Renal cortex interstitium (tissue), 11 donors: ENCODE data around the gene GRB10. TPM values are rescaled to one million over a fixed set of nuclear protein-coding genes. Genes with fewer than 3 reads are reported as not detected.
A peak's percentile ranks its signal among the peaks of the same experiment; 100 is the strongest.

Experiments
- DNase-seq, 11 donors: peaks; one replicate each; pipeline ENCODE4 v3.0.0-alpha.2; 2013; ENCODE audit warnings: low read depth in 9 of 11, low spot score in 4 of 11; ENCODE audit errors: extremely low read depth in 1 of 11
- polyA plus RNA-seq, 3 donors: library from polyadenylated mRNA; unstranded; fragments of 120-200 nt; gene quantifications; one replicate each; pipeline ENCODE4 v1.2.1, GENCODE V29; 2013; ENCODE audit not compliant: insufficient read length in 3 of 3

The GRB10 gene
- polyA plus RNA-seq, 3 donors = 33.6 to 43.5 (median 38.9) TPM

GRCh38 chr7:50634378-50634777, 148.3 kb downstream of the GRB10 start:
- DNase-seq = no peak

DNA sequence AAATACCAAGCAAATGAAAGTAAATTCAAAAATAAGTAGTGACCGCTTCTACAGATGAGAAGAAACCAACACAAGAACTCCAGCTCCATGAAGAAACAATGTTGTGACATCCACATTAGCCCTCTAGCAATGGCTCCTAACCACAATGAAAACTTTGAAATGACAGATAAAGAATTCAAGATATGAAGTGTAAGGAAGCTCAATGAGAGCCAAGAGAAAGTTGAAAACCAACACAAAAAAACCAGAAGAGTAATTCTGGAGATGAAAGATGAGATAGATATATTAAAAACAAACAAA, 149.3 kb downstream of the GRB10 start:
- no peak for DNase-seq

DNA sequence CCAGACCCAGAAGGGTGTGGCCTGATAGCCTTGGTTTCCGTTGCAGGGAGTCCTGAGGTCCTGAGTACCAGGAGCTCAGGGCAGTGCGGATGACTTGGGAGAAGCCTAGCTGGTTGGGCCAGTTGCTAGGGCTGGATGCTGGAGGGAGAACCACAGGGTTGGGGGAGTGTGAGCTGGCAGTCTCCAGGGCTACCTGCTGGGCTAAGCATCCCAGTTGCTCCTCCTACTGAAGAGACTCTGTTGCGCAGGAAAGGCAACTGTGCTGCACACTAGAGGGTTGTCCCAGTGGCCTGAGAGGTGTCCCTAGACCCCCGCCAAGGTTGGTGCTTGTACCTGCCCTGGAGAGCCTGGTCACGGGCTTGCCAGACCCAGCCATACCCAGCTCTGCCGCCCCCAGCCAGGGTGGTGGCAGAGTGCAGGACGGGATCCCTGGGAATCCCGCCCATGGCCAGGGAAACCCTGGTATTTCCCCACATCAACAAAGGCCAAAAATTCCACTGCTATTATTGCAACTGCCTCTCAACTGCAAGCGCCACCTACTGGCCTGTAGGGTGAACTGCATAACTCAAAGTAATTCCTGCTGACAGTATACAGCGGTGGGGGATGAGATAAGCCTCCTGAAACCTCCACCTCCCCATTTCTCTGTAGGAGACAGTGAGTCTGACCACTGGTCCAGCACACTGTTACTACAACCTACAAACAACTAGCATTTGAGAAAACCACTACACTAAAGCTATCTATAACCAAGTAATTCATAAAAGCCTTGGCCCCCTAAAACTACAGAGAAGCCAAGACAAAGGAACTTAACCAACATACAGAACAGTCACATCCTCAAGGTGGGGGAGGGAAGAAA, 149.9 kb downstream of the GRB10 start:
- peak in 1 of 11 donors; percentile 6 for DNase-seq

DNA sequence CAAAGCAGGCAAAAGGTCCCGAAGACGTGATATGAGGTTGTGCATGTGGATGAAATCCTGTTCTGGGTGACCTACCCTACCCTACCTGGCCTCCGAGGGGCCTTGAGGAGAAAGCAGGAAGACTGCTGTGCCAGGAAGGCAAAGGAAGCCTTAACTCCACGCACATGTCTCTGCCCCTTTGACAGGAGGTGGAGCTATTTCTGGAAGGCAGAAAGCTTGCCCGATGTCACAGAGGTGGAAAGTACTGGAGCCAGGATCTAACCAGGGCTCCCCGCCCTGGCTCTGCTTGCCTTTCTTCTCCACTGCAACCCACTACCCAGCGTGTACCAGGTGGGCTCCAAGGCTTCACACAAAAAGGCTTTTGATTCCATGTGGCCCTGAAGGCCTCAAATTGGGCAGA, 151.1 kb downstream of the GRB10 start:
- DNase-seq = no peak

DNA sequence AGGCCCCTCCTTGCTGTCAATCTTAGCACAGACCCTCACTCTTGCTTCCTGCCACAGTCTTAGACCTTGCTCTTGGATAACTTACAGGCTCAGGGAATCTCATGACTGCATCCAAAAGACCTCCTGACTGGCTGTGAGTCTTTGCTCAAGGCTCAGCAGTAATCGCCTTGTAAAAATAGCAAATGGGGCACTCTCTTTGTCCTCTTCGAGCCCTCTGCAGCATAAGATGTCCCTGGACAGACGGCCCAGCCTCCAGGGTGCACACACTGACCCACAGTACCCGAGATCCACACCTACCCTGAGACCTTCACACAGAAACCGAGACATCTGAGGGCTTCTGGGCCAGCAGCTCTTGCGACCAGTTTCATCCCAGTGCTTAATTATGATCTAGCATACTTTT, 151.6 kb downstream of the GRB10 start:
- no peak for DNase-seq

DNA sequence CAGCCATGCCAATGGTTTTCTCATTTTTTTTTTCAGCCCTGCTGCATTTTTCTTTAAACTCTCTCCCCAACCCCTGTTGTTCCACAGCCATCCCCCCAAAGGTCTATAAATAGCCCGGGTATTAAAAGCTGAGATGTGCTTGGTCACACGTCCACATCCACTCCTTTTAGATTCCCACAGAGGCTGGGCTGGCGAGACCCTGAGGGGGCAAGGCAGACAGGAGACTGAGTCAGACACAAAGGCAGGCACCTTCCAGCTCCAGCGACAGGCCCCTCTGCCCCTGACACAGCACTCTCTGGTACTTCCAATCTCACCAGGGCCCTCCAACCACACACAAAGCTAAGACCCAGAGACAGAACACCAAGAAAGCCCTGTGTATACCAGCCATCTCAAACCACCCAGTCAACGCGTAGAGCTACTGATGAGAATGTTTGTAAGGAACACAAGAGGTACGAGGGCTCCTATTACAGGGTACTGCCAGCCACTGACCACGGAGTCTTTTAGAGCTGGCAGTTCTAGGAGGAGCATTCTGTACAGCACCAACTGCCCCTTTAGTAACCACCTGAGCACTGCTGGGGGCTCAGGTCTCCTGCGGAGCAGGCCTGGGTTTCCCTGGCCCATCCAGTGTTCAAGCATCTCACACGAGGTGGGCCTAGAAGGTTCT, 153.3 kb downstream of the GRB10 start:
- no peak for DNase-seq

DNA sequence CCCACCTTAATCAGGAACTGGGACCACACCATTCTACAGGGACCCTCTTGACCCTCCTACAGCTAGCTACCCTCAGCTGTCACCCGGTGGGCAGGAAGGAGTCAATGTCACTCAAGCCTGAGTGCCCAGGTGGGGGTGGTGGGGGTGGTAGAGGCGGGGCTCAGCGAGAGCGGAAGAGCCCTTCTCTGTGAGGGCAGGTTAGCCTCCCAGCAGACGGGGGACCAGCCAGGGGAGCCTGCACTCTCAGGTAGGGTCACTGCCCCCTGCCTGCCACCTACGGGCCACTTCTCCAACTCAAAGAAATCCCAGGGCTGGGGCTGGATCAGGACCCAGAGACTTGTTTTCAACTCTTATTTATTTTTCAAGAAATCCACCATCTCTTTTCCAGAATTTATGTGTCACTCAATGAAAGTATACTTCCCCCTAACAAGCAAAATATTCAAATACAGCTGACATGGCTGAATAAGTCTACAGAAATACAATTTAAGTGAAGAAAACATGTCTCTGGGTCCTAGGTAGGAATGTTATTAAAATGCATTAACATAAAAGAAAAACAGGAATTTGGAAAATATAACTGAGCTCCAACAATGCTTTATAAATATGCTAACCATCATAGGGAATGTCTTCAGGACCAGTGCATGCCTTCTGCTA, 154.1 kb downstream of the GRB10 start:
- no peak for DNase-seq

DNA sequence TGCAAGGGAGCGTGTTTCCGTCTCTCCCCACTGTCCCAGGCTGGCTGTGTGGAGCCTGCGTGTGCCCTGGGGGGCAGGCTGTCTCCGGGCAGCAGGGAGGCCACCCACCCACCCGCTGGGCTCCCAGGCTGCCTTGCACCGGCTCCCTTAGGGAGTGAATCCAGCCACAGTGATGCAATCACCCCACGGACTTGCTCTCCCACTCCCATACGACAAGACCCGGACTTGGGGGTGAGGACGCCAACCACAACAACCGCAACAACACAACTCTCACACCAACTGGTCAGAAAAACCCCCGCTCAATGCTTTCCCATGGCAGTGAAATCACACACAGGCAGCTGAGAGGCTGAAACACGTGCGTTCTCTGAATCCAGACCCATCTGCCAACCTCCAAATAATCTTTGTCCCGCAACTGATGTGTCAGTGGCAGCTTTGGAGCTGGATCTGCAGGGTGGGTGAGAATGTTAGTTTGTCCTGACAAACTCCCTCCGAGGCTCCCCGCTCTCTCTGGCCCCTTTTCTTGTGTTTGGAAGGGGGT, 154.8 kb downstream of the GRB10 start:
- DNase-seq = no peak

DNA sequence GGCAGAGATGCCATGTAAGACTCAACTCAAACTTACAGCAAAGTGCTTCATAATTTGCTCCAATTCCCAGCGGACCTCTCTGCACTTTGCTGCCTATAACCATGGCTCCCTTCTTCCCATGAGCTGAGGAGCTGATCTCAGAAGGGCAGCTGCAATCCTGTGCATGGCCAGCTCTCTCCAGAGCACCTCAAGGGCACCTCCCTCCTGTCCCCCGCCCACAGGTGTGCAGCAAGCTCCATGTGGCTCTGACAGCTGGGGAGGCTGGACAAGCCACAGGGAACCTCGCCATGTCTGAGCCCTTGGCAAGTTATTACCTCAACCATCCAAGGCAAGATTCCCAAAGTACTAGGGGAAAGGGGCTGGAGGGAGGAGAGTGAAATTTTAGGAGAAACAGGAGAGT, 156.4 kb downstream of the GRB10 start:
- DNase-seq = no peak

DNA sequence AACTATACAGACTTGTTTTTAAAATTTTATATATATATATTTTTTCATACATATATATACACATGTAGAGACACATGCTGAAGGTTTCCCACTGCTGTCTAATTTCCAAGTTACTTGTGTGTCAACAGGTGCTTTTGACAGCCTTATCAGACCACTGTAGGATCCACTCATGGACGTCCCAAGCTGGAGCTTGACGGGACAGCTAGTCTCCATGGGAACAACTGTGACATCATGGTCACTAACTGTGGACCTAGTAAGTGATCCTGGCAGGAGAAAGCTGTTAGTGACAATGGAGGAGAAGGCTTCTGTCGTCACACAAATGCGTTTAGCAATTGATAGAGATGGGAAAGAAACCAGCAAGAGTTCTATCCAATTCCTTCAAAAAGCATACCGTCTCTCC, 157.3 kb downstream of the GRB10 start:
- no peak for DNase-seq

DNA sequence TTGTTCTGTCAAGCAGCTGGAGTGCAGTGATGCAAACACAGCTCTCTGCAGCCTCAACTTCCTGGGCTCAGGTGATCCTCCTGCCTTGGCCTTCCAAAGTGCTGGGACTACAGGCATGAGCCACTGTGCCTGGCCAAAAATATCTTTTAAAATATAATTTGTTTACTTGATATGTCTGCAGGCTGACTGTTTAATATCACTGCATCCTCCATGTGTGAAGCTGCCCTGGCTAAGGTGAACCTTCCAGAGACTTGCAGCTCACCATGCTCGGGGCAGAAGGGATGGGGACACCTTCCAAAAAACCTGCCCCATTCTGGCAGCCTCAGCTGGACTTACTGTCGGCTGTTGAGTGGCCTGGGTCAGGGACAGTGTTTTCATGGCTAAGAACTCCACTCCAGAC, 159.9 kb downstream of the GRB10 start:
- no peak for DNase-seq

DNA sequence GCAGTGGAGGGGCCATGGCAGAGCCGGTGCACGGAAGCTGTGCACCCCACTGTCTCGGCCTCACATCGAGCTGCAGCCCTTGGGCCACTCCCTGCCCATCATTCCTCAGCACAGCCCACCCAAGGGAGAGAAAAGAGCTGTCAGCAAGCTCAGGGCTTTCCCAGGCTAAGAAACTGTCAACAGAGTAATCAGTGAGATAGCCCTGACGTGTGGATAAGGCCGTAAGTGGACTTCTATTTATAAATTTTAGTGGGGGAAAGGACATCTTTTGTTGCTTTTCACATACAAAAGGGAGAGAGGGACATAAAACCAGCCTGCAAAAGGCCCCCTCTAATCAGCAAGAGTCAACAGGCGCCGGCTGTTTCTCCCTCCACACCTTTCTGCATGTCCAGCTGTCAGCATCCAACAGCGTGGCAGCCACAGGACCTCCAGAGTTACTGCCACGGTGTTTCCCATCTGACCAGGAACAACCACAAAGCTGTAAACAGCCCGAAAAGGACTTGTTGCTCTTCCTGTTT, 160.7 kb downstream of the GRB10 start:
- DNase-seq = no peak

- DNase-seq = peak in 1 of 11 donors; percentile 21
Observed at GRCh38 chr7:50621206-50621605, 161.5 kb downstream of the GRB10 start.

DNA sequence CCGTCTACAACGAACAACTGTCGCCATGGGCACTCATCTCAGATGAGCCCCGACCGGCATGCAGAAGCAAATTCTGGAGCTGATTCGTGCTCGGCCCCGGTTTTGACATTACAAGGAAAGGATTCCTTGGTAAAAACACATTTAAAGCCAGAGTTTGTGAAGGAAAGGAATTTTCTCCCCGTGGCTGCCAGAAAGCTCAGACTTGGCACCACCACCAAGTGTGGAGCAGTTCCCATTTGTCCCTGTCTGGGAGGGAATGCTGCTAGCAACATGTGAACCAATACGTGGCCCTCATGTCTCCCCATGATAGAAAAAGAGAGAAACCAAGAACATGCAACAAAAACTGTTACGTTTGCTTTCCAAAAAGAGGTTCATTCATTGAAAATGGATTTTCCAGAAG, 162.3 kb downstream of the GRB10 start:
- DNase-seq = no peak

DNA sequence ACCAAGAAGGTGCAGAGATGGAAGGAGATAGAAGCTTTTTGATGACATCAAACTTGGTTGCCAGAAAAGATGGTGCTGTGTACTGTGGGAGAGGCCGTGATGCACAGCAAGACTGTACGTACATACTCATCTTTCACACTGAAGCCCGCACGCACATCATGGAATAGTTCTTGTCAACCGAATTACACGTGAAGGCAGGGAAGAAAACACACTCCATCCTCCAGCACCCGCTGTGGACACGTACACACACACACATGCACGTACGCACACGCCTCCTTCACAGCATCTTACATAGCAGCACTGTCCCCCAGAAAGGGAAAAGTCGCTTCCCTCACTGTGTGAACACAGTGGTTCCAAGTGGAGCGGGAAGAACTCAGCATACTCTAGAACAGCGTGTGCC, 163.0 kb downstream of the GRB10 start:
- no peak for DNase-seq

GRCh38 chr7:50618281-50618680, 164.4 kb downstream of the GRB10 start:
- no peak for DNase-seq

- DNase-seq = no peak
Observed at GRCh38 chr7:50615519-50616080, 167.1 kb downstream of the GRB10 start.

- DNase-seq = no peak
Observed at GRCh38 chr7:50614721-50615518, 167.8 kb downstream of the GRB10 start.

GRCh38 chr7:50613473-50613872, 169.2 kb downstream of the GRB10 start:
- no peak for DNase-seq
